Left lung (tissue), 10 donors: ENCODE results near the gene TSPYL4. TPM values are rescaled to one million over a fixed set of nuclear protein-coding genes. Genes with fewer than 3 reads are reported as not detected.
A peak's percentile ranks its signal among the peaks of the same experiment; 100 is the strongest.

Experiments used
- ATAC-seq: fragments of 200-7000 bp; cut with Tn5 transposase; one replicate; pipeline ENCODE4 v1.9.1; 2020; ENCODE audit warnings: moderate library complexity
- DNase-seq, 4 donors: peaks; one replicate each; pipeline ENCODE4 v3.0.0-alpha.2; 2013 to 2020
- H3K27ac ChIP-seq, 2 donors: fragments of 200-600 bp; sonication (generic) in 1 of 2; one replicate each; pipeline versions ENCODE4 v1.5.0 to v1.8.0; 2020 to 2021
- H3K27me3 ChIP-seq, 2 donors: fragments of 200-600 bp; sonication (generic) in 1 of 2; one replicate each; pipeline versions ENCODE4 v1.5.0 to v1.8.0; 2020 to 2021
- H3K36me3 ChIP-seq, 2 donors: fragments of 200-600 bp; sonication (generic) in 1 of 2; one replicate each; pipeline versions ENCODE4 v1.5.0 to v1.8.0; 2020 to 2021
- H3K4me1 ChIP-seq, 2 donors: fragments of 200-600 bp; one replicate each; pipeline ENCODE4 v1.8.0; 2021
- H3K4me3 ChIP-seq, 2 donors: fragments of 200-600 bp; sonication (generic) in 1 of 2; one replicate each; pipeline versions ENCODE4 v1.5.0 to v1.8.0; 2020 to 2021; ENCODE audit warnings: mild to moderate bottlenecking in 1 of 2
- H3K9me3 ChIP-seq, 2 donors: fragments of 200-600 bp; sonication (generic) in 1 of 2; one replicate each; pipeline versions ENCODE4 v1.5.0 to v1.8.0; 2020 to 2021
- intact Hi-C, 2 donors: fragments of 100-400 bp; cut with DNase I; formaldehyde crosslinking; loops; one replicate each; pipeline versions ENCODE4 v1.11.2 to v1.14.2; 2022
- polyA plus RNA-seq, 6 donors: library from polyadenylated mRNA; unstranded; fragments of 120-200 nt; gene quantifications; one replicate each; pipeline ENCODE4 v1.2.1, GENCODE V29; 2013; ENCODE audit not compliant: insufficient read length in 6 of 6
- total RNA-seq, 2 donors: library from RNA; stranded (reverse); fragmentation: NEBNext Ultra II Directional; extraction: Animal tissue kit (Norgen Biotek cat#: 25700); gene quantifications; one replicate each; pipeline ENCODE4 v1.2.1, GENCODE V29; 2021
- TF ChIP-seq, protein P1 (sequence below), 2 donors: fragments of 200-600 bp; sonication (generic) in 1 of 2; IDR thresholded peaks; one replicate each; pipeline versions ENCODE4 v1.5.0 to v1.8.0; 2021; ENCODE audit warnings: antibody characterized with exemption in 2 of 2
- donor health status: DM: no; HTN: yes; CAD: no.
- donor health status: DM: no; HTN: no; CAD: no.

The TSPYL4 gene
- total and polyA plus RNA-seq, 8 donors: 10.2 to 53.8 (median 48.8) TPM

GRCh38 chr6:116266803-116267202 lies 12.9 kb upstream of the TSPYL4 start:
- Histone ChIP-seq H3K4me1 (peaks cover 0 to 6% of the 10 kb centered on the region in 2 donors), H3K9me3 (peaks cover 0 to 5% of the 10 kb centered on the region in 2 donors), H3K27me3 (no peaks in the 10 kb centered on the region), H3K4me3 (no peak overlapping the region), H3K27ac (no peak overlapping the region), H3K36me3 (peaks cover 0 to 6% of the 10 kb centered on the region in 2 donors)
- DNase-seq: no peak
- intact Hi-C loops: no loop called here
- TF ChIP-seq, protein P1, sequence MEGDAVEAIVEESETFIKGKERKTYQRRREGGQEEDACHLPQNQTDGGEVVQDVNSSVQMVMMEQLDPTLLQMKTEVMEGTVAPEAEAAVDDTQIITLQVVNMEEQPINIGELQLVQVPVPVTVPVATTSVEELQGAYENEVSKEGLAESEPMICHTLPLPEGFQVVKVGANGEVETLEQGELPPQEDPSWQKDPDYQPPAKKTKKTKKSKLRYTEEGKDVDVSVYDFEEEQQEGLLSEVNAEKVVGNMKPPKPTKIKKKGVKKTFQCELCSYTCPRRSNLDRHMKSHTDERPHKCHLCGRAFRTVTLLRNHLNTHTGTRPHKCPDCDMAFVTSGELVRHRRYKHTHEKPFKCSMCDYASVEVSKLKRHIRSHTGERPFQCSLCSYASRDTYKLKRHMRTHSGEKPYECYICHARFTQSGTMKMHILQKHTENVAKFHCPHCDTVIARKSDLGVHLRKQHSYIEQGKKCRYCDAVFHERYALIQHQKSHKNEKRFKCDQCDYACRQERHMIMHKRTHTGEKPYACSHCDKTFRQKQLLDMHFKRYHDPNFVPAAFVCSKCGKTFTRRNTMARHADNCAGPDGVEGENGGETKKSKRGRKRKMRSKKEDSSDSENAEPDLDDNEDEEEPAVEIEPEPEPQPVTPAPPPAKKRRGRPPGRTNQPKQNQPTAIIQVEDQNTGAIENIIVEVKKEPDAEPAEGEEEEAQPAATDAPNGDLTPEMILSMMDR (IDR thresholded peaks at IDR 0.05): no peak
- no peak for ATAC-seq

DNA sequence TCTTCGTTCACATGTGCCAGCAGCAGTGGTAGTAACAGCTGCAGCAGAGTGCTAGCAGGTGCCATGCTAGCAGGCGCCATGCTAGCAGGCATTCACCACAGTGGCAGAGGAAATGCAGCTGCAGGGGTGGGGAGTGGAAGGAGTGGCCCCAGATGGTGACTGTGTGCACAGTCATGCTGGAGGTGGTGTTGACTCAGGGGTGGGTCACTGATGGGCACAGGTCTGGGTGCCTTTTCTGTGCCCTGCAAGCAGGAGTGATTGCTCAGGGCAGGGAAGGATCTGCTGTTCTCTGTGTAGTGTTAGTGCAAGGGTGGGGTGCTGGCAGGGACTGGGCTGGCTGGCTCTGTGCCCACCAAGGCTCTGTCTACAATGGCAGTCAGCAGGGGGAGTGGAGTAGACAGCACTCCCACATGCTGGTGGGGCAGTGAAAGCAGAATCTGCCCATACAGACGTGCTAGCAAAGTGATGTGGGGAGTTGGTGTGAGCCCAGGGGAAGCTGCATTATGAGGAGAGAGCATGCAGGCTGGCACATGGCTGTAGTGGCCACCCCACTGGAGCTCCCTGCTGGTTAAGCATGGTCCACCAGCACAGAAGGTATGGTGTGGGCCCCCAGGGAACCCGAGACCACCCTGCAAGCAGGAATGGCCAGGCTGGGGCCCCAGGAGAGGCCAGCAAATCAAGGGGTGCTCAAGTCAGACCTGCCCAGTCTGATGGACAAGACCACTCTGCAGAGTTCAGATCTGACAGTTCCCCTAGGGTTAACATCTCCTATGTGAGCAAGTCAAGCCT lies 11.4 kb upstream of the TSPYL4 start:
- Histone ChIP-seq H3K27me3 (no peaks in the 10 kb centered on the region), H3K9me3 (peaks cover 0 to 5% of the 10 kb centered on the region in 2 donors), H3K27ac (no peak overlapping the region), H3K4me3 (no peak overlapping the region), H3K4me1 (peaks cover 0 to 6% of the 10 kb centered on the region in 2 donors), H3K36me3 (no peaks in the 10 kb centered on the region)
- ATAC-seq (no peak), DNase-seq (peak in 1 of 4 donors; percentile 36)
- intact Hi-C loops: no loop called here
- TF ChIP-seq, protein P1 (IDR thresholded peaks at IDR 0.05): no peak

- ATAC-seq (no peak), DNase-seq (no peak)
- Histone ChIP-seq H3K27ac (no peak overlapping the region), H3K9me3 (peaks cover 0 to 5% of the 10 kb centered on the region in 2 donors), H3K27me3 (no peaks in the 10 kb centered on the region), H3K4me3 (no peak overlapping the region), H3K36me3 (peaks cover 0 to 5% of the 10 kb centered on the region in 2 donors), H3K4me1 (peaks cover 0 to 2% of the 10 kb centered on the region in 2 donors)
- TF ChIP-seq, protein P1 (IDR thresholded peaks at IDR 0.05): no peak
- intact Hi-C loops: no loop called here
These were observed 9.5 kb upstream of the TSPYL4 start for GRCh38 chr6:116263353-116263752.

GRCh38 chr6:116258520-116258919 lies 4.6 kb upstream of the TSPYL4 start:
- Histone ChIP-seq H3K4me1 (peaks cover 7 to 11% of the 10 kb centered on the region in 2 donors), H3K4me3 (no peak overlapping the region), H3K27ac (no peak overlapping the region), H3K9me3 (peaks cover 0 to 3% of the 10 kb centered on the region in 2 donors), H3K36me3 (peaks cover 0 to 5% of the 10 kb centered on the region in 2 donors), H3K27me3 (no peaks in the 10 kb centered on the region)
- intact Hi-C loops: no loop called here
- ATAC-seq (no peak), DNase-seq (peak in 1 of 4 donors; percentile 63)
- TF ChIP-seq, protein P1 (IDR thresholded peaks at IDR 0.05): no peak

DNA sequence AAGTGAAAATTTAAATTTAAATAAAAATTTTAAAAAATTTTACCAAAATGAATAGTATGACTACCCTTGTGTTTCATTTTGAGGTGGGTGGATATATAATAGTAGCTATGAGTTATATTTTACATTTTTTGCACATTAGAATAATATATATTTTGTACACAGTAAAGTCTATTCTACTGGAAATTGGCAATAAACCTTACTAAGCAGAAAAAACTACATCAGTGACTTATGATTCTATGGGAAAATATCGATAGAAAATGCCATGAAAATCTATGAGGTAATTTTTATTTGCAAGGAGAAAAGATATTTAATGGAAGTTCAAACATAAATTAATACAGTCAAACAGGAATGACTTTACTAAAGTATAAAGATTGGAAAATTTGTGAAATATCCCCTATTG lies 2.8 kb upstream of the TSPYL4 start:
- Histone ChIP-seq H3K4me1 (peaks cover 22 to 29% of the 10 kb centered on the region in 2 donors), H3K27me3 (no peaks in the 10 kb centered on the region), H3K4me3 (no peak overlapping the region), H3K9me3 (no peaks in the 10 kb centered on the region), H3K27ac (no peak overlapping the region), H3K36me3 (peaks cover 0 to 5% of the 10 kb centered on the region in 2 donors)
- intact Hi-C loops: no loop called here
- no peak for ATAC-seq
- TF ChIP-seq, protein P1 (IDR thresholded peaks at IDR 0.05): no peak
- DNase-seq: no peak
